Activated B cell treated with CpG ODN at 0.5 μM for 24 hours (primary cell): Measurements from ENCODE around the gene TRPV2. TPM values are rescaled to one million over a fixed set of nuclear protein-coding genes. Genes with fewer than 3 reads are reported as not detected.
"Not testable (repeated sequence)": the region's sequence is repeated elsewhere in the genome, so short reads cannot be mapped to it uniquely, and the experiment has no call there.

ENCODE experiments used
- ATAC-seq: fragments of 200-7000 bp; cut with Tn5 transposase; one replicate; pipeline ENCODE4 v1.10.0; 2021; ENCODE audit warnings: low read depth, mild to moderate bottlenecking, moderate library complexity
- CTCF ChIA-PET: fragments of 350-600 bp; sonication (Branson Sonifier 250); formaldehyde crosslinking; loops from one replicate; lab custom pipeline; 2021; ENCODE audit warnings: antibody characterized with exemption; lab: Charles Lee
- POLR2A ChIA-PET: fragments of 350-600 bp; sonication (Branson Sonifier 250); formaldehyde crosslinking; loops from one replicate; lab custom pipeline; 2021; ENCODE audit warnings: antibody characterized with exemption; lab: Charles Lee
- DNase-seq: peaks from one replicate; pipeline ENCODE4 v3.0.0; 2022
- H3K27ac Mint-ChIP-seq: one replicate; pipeline ENCODE4 v1.8.0; 2020; ENCODE audit warnings: mixed read lengths
- H3K27me3 Mint-ChIP-seq: one replicate; pipeline ENCODE4 v1.8.0; 2021; ENCODE audit warnings: mixed read lengths
- H3K36me3 Mint-ChIP-seq: one replicate; pipeline ENCODE4 v1.8.0; 2021; ENCODE audit warnings: low read depth, mixed read lengths
- H3K4me1 Mint-ChIP-seq: one replicate; pipeline ENCODE4 v1.8.0; 2021; ENCODE audit warnings: mixed read lengths
- H3K4me3 Mint-ChIP-seq: one replicate; pipeline ENCODE4 v1.8.0; 2020; ENCODE audit warnings: mild to moderate bottlenecking, mixed read lengths
- H3K9me3 Mint-ChIP-seq: one replicate; pipeline ENCODE4 v1.8.0; 2020; ENCODE audit warnings: mixed read lengths
- CTCF ChIP-seq: fragments of 200-600 bp; IDR thresholded peaks from one replicate; pipeline ENCODE4 v1.8.0; 2022; ENCODE audit warnings: antibody characterized with exemption, mild to moderate bottlenecking
- intact Hi-C: fragments of 100-400 bp; cut with micrococcal nuclease; formaldehyde crosslinking; loops from one replicate; pipeline ENCODE4 v1.15.1; 2024
- total RNA-seq: library from RNA; stranded (reverse); gene quantifications from 2 replicates; pipeline ENCODE4 v1.2.3, GENCODE V29; 2022

Gene TRPV2
- total RNA-seq, 1 donor from 2014 or later = 65.8 TPM

- intact Hi-C loops = loop anchor here (1.0 kb wide), 1 partner anchor 10 kb away; no protein-coding TSS in a partner anchor
- peaks cover 13% of the 10 kb centered on the region for H3K4me1 Mint-ChIP-seq
- H3K27ac Mint-ChIP-seq = peak overlapping the region; percentile 73
- ATAC-seq = peak; percentile 98
- no peaks in the 10 kb centered on the region for H3K36me3 Mint-ChIP-seq
- POLR2A ChIA-PET = interaction anchor here (1.4 to 2.1 kb wide), 4 partner anchors 10 to 40 kb away, joined by 3 to 6 read pairs (median 6); partner anchors contain the start of genes TRPV2 and UBB
- DNase-seq = no peak
- H3K4me3 Mint-ChIP-seq = peak overlapping the region; percentile 47
- TF ChIP-seq CTCF = no peak
- no peaks in the 10 kb centered on the region for H3K9me3 Mint-ChIP-seq
- CTCF ChIA-PET = no interaction called here
- H3K27me3 Mint-ChIP-seq = no peaks in the 10 kb centered on the region
These were observed 16.8 kb upstream of the TRPV2 start for GRCh38 chr17:16398270-16399267.

- CTCF ChIA-PET = not testable (repeated sequence)
- POLR2A ChIA-PET = interaction anchor here (0.6 kb wide), 1 partner anchor 11 kb away, joined by 3 read pairs; no protein-coding TSS in a partner anchor
These were observed 11.5 kb upstream of the TRPV2 start for GRCh38 chr17:16403847-16404246.

GRCh38 chr17:16406742-16407674 lies 8.4 kb upstream of the TRPV2 start:
- no peak for DNase-seq
- ChIA-PET CTCF (no interaction called here), POLR2A (interaction anchor here (0.6 to 1.3 kb wide), 2 partner anchors 9 to 121 kb away, joined by 3 read pairs; no protein-coding TSS in a partner anchor)
- Mint-ChIP-seq H3K27ac (no peak overlapping the region), H3K27me3 (peaks cover 15% of the 10 kb centered on the region), H3K36me3 (no peaks in the 10 kb centered on the region), H3K4me3 (peak overlapping the region; percentile 61), H3K9me3 (no peaks in the 10 kb centered on the region), H3K4me1 (peaks cover 19% of the 10 kb centered on the region)
- ATAC-seq = no peak
- TF ChIP-seq CTCF = no peak
- intact Hi-C loops = no loop called here

More at GRCh38 chr17:16403847-16404246, 11.5 kb upstream of the TRPV2 start:
- H3K4me1 Mint-ChIP-seq = peaks cover 20% of the 10 kb centered on the region
- H3K36me3 Mint-ChIP-seq, H3K27ac Mint-ChIP-seq, H3K9me3 Mint-ChIP-seq, ATAC-seq, DNase-seq, H3K4me3 Mint-ChIP-seq, intact Hi-C loops: not testable (repeated sequence)
- peaks cover 15% of the 10 kb centered on the region for H3K27me3 Mint-ChIP-seq

GRCh38 chr17:16407911-16408588 lies 7.3 kb upstream of the TRPV2 start:
- ChIA-PET POLR2A (interaction anchor here (0.6 to 1.1 kb wide), 3 partner anchors 9 to 120 kb away, joined by 3 to 4 read pairs (median 3); no protein-coding TSS in a partner anchor), CTCF (no interaction called here)
- peak overlapping the region; percentile 36 for H3K4me3 Mint-ChIP-seq
- no peaks in the 10 kb centered on the region for H3K9me3 Mint-ChIP-seq
- peak; percentile 85 for ATAC-seq
- H3K4me1 Mint-ChIP-seq = peaks cover 19% of the 10 kb centered on the region
- peaks cover 15% of the 10 kb centered on the region for H3K27me3 Mint-ChIP-seq
- no peak for TF ChIP-seq CTCF
- intact Hi-C loops = loop anchor here (1.0 kb wide), 1 partner anchor 10 kb away; no protein-coding TSS in a partner anchor
- no peaks in the 10 kb centered on the region for H3K36me3 Mint-ChIP-seq
- H3K27ac Mint-ChIP-seq = no peak overlapping the region
- DNase-seq = peak; percentile 34
